Activated T-cell treated with anti-CD3 and anti-CD28 coated beads for 4 hours (primary cell): ENCODE results near the gene SLC4A11.

Experiments used
- DNase-seq: peaks from one replicate; pipeline ENCODE4 v3.0.0-alpha.2; 2020

Gene SLC4A11

DNA sequence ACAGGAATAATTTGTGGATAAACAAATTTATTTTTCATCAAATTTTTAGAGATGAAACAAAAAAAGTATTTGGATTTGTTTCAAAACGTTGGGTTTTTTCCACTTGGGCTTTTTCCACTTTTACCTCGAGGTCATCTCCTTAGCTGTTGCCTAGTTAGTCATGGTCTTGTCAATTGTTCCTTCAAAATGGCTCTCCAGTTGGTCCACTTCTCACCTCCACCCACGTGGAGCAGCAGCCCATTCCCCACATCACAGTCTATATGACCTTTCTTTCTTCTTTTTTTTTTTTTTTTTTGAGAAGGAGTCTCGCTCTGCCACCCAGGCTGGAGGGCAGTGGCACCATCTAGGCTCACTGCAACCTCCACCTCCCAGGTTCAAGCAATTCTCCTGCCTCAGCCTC lies 6.7 kb upstream of the SLC4A11 start:
- no peak for DNase-seq

DNA sequence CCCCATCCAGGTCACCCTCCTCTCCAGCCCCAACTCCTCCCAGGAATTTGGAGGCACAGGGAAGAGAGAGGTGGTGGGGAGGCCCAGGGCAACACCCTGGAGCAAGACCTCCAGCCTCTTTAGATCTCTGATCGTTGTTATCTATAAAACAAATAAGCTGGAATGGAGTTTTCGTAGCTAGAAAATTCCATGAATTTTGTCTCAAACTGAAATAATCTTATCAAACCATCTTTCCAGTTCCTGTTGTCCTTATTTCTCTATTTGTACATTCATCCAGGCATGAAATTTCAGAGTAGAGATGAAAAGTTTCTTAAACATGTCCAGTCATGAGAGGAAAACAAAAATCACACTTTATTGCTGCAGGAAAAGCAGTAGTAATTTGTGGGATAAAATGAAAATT lies 6.2 kb upstream of the SLC4A11 start:
- DNase-seq = no peak

DNA sequence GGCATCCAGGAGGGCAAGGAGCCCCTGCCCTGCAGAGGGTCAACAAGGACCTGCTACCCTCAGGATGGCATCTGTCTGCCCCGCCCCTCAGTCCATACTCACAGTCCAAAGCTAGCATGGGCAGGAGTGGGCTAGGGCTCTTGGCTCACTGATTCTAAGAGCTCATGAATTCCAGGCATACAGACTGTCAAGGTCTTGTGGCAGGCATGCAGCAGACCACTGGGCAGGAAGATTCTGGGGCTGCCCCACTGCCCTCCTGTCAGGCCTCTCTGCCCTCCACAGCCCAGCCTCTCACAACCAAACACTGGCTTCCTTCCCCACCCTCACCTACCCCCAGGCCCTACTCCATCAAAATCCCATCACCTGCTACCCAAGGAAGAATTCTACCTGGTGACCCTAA lies 5.6 kb upstream of the SLC4A11 start:
- DNase-seq = no peak

DNA sequence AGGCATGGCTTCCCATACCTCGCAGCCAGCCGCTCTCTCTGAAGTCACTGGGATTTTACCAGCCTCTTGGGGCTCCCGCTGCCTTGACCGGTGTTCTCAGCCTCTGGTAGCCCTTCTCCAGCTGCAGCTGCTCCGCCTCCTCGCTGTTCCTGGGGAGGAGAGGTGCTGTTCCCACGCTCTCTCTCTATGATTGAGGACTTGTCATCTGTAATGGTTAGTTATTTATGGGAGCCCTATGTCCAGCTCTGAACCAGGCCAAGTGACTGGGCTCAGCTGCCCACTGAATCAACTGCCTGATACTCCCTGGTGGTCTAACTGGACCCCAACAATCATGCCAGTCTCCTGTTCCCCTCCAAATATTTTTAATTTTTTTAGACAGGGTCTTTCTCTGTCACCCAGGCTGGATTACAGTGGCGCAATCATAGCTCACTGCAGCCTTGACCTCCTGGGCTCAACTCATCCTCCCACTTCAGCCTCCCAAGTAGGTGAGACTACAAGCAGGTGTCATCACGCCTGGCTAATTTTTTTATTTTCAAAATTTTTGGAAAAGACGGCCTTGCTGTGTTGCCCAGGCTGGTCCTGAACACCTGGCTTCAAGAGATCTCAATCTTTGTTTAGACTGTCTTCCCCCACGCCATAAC lies 4.8 kb upstream of the SLC4A11 start:
- DNase-seq = no peak

DNA sequence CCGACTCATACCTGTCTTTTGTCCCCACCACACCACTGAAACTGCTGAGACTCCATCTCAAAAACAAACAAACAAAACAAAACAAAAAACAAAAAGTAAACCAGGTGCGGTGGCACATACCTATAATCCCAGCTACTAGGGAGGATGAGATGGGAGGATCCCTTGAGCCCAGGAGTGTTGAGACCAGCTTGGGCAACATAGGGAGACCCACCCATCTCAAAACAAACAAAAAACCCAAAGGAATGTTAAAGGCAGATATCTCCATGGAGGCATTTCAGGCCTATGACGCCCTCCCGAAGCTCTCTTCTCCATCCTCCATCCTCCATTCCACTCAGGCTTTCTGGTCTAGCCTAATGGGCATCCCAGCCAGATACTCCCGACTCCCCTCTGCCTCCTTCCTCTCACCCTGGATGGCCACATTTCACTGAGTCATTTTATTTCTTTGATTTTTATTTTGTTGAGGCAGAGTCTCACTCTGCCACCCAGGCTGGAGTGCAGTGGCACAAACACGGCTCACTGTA lies 3.2 kb upstream of the SLC4A11 start:
- no peak for DNase-seq

DNA sequence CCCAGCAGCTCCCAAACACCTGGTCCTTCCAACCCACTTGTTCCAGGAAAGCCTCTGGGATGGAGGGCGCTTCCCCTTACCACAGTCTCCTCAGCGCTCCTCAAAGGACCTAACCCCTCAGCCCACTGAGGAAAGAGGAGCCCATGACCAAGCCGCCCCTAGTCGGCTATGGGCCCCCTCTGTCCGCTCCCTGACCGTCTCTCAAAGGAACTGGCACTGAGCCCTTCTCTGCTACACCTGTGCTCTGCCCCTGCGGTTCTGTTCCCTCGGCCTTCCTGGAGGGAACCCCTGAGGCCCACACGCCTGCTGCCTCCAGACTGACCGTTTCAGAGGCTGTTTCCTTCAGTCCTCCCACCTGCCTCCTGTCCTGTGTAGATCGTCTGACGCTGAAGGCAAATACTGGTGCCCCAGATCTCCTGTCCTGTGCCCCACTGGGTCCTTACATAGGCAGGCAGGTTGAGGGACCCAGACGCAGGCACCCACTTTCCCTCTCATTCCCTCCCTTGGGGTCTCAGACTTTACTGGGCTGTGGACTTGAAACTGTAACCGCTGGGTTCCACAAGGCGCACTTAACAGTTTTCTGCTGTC lies 1.9 kb upstream of the SLC4A11 start:
- no peak for DNase-seq

DNA sequence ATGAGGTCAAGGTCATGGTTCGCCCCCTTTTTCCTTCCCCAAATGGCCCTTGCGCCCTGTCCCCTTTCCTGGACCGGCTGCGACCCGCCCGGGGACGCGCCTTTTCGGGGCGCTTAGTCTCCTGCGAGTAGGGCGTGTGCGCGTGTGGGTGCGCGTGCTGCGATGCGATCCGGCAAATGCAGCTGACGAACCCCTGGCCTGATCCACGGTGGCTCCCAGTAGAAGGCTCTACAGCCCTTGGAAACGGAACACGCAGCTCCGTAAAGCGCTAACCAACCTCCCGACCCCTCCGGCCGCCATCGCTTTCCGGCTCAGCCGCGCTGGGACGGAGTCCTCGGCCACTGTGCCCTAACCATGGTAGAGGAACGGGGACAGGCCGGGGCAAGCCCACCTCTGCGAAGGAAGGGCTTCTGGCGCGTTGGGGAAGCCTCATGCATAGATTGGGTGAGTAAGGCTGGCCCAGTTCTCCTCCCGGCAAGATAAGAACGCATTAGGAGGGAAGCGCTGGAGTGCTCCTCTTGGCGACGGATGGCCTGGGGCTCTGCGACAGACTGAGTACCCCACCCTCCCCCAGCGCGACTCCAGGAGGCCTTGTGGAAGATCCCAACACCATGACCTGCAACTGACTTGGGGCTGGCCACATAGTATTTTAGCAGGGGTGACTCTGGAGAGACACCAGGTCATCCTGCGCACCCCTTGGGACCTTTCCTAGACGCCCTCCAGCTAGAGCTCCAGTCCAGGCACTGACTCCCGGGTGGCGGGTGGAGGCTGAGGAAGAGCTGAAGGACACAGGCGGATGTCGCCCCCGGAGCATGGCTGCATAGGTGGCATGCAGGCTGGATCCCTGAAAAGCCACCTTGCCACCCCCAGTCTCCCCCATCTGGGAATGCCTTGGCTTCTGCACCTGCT lies 1.1 kb upstream of the SLC4A11 start:
- no peak for DNase-seq

DNA sequence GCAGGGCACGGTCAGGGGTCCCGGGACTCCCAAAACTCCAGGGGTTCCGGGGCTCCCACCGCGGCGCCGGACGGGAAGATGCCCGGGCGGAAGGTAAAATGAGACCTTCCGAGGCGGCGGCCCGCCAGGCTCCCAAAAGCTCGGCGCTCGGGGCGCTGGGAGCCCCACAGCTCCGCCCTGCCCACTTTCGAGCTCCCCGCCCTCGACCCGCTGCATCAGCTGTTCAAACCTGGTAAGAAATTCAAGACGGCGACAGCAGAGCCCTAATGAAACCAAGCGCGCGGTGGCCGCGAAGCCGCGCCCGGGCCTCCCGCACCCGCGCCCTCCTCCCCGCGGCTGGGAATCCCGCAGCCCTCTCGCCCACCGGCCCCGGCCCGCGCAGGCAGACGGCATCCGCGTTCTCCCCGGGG lies 369 bp downstream of the SLC4A11 start:
- DNase-seq = peak; percentile 33

DNA sequence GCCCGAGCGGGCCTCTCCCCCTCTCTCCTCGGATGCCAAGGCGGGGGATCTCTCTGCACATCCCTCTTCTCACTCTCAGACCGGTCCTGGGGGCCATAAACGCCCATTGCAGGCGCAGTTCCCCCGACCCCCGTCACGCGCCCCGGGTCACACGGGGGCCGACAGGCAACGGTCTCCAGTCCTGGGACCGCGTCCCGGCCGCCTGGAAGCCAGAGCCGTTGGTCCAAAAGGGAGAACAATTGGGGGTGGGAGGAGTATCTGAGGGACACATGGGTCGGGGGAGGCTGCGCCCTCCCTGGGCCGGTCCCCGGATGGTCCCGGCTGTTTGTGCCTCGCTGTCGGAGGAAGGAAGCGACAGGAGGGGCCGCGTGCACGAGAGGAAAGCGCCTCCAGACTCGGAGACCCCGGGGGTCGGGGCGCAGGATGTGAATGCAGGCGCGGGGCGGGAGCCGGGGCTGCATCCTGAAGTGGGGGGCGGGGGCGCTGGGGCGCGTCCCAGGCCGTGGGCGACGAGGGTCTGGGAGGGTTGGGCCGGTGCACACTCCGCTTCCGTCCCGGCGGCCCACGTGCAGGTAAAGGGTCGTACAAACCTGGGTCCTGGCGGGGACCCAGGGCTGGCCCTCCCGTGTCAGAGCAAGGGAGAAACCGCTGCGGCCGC lies 903 bp downstream of the SLC4A11 start:
- no peak for DNase-seq

DNA sequence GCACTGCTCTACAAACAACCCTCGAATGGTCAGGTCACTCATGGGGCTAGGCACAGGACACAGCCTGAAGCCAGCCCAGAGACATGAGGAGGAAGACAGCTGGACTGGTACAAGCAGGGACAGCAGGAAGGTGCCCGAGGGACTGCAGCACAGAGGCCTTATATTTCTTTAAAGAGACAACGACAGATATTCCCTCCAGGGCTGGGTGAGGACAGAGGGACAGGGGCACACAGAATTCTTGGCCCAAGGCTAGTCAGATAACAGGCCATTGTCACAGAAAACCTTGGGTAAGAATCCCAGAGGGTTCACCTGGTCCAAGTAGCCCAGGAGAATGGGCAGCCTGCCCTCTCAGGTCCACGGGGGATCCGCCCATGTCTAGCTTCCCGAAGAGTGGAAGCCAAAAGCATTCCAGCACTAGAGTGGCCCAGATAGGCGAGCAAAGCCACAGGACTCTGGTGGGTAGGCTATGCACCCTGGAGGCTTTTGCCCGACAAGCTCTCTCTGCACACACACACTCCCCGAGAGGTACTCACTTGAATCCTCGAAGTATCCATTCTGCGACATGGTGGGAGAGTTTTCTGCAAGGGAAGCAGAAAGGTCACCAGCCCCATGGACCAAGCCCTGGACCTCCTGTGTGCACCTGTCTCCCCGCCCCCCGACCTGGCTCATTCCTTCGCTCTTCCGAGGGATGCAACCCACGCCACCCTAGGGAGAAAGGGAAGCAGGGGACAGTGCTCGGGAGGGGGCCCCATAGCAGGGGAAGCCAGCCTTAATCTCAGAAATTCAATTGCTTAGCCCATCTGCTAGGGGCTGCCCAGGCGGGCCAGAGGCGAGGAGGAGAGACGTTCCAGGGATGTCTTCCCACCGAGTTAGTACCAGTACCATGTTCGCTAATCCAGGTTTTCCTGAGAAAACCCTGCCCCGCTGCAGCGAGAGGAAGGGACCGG lies 1.7 kb downstream of the SLC4A11 start:
- DNase-seq = no peak

DNA sequence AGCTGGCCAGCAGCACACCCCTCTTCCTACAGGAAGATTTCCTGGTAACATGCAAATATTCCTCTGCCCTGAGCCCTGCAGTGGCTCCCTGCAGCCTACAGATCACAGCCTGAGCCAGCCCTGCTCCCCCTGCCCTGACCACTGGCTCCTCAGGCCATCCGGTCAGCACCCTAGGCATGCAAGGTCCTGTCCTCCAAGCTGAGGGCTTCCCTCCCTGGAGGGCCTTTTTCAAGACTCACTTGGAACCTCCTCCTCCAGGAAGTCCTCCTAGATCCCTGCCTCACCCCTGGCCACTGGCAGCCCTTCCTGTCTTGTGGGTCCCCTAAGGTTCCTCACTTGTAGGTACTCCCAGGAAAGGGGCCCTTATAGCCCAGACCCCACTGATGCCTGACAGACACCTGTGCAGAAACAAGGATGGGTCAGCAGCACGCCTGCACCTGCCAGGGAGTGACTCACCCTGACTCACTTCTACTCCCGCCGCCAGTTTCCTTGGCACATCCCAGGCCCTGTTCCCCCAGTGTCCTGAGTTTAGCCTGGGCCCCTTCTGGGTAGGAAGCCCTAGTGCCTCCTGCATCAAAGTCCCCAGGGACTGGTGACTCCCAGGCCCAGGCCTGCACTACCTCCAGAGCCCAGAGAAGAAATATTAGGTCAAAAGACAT lies 3.2 kb downstream of the SLC4A11 start:
- no peak for DNase-seq

DNA sequence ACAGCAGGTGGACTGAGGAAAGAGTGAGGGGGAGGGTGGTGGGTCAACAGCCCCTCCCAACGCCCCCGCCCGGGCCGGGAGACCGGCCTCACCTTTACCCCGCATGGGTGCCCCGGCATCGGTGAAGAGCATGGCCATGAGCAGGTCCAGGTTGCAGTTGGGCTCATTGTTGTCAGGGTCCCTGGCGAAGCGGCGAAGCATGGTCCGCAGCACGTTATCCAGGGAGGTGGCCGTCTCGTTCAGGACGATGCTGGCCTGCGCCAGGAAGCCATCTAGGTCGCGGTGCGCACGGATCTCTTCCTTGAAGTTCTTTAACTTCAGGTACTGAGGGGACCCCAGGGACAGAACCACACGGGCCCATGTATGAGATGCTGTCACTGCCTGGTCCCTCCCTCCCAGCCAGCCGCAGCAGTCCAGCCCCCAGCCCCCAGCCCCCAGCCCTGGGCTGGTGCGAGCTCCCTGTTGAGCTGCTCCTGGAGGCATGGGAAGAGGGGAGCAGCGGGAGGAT lies 4.9 kb downstream of the SLC4A11 start:
- no peak for DNase-seq

DNA sequence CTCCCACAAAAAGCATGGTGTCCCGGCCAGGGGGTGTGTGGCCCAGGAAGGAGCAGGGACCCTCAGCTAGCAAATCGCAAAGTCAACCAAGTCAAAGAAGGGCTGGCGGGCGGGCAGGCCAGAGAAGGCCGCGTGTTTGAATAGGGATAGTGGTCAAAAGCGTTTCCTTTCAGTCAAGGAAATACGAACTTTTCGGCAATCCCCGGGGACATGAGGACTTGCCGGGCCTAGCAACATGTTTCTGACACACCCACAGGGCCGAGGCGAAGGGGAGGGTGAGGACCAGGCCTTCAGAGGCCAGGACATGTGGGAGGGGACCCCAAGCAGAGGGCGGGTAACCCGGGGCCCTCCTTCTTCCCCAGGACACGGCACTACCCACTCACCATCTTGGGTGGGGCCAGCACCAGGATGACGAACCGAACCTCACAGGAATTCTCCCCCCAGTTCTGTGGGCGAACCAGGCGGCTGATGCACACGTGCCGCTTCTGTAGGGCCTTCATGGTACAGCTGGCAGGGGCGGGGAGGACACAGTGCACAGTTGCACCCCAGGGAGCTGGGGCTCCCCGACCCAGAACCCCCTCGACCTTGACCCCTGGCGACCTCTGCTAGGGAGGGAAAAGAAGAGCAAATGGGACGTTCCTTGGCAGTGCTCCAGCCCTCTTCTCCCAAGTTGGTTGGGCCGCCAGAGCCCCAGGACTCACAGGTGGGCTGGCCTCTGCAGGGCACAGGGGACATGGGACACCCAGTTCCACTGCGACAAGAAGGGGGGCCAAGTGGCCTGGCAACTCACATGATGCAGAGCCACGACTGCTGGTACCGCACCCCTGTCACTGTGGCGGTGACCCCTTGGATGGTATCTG lies 5.6 kb downstream of the SLC4A11 start:
- no peak for DNase-seq

DNA sequence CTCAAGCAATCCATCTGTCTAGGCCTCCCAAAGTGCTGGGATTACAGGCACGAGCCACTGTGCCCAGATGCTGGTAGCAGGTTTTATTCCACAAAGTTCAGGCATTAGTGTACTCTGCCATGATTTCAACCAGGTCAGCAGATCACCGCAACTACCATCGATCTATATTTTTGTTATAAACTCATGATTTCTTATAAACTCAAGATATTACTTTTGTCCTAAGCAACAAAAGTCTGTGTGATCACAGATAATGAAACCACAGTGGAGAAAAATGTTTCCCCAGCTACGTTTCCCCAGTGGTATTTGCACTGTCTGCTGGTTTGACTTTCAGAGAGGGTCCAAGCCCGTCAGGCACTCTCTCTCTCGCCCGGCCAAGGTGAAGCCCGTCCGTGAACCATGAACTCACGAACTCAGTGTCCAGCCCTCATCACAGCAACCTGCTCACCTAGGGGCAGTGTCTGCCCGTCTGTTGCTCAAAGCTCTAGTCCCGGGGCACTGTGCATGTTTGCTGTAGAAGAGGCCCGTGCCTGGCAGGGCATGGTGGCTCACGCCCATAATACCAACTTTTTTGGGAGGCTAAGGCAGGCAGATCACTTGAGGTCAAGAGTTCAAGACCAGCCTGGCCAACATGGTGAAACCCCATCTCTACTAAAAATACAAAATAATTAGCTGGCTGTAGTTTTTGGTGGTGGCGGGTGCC lies 7.0 kb downstream of the SLC4A11 start:
- no peak for DNase-seq

DNA sequence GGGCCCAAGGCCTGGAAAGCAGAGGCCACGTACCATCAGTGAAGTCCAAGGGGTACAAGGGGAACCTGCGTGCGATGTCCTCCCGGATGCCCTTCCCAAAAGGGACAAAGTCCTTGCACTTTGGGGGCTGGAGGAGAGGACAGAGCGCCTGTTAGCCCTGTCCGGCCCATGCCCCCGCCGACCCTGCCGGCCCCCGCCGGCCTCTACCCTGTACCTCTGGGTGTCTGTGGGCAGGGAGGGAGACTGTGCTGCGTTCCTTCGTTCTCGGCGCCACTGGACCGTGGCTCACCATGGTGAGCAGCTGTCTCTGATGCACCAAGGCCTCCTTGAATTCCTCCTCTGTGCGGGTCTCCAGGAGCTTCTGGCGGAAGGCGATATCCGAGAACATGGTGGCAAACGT lies 7.9 kb downstream of the SLC4A11 start:
- no peak for DNase-seq

DNA sequence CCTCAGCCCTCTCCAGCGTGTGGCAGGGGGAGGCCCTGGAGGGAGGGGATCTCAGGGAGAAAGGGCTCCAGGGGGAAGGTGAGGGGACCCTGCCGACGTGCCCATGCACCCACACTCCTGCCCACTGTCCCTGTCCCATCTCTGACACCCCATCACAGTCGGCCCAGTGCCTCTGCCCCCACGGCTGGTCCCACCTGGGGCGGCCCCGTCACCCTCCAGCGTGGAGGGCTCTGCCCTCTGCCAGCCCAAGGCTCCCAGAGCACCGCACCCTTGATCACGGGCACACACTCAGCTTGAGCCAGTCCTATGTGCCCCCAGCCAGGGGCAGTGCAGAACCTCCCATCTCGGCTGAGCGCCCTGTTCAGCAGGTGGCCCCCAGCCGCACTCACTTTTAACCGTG lies 9.2 kb downstream of the SLC4A11 start:
- DNase-seq = no peak

DNA sequence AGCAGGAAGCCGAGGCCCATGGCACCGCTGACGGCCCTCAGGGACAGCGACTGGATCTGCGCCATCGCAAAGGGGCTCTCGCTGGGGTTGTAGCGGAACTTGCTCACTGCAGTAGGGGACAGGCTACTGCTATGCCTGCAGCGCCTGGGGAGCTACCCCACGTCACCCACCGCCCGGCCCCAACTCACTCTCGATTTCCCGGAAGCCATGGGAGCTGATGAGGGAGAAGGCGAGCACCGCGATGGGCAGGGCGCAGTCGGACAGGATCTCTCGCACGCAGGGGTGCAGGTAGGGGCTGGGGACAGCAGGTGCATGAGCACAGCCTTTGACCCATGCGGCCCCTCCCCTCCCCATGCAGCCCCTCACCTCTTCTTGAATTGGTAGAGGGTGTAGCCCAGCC lies 9.8 kb downstream of the SLC4A11 start:
- DNase-seq = no peak

DNA sequence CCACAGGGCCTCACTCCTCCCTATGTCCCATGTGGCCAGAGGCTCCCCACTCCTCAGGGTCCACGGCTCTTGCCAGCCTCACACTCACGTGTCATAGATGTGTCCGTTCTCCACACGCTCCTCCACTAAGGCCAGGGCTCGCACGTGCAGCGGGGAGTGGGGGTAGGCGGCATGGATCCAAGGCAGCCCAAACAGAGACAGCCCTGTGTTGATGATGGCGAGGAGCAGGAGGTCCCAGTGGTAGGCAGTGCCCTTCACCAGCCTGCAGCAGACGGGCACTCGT lies 10.3 kb downstream of the SLC4A11 start:
- no peak for DNase-seq

DNA sequence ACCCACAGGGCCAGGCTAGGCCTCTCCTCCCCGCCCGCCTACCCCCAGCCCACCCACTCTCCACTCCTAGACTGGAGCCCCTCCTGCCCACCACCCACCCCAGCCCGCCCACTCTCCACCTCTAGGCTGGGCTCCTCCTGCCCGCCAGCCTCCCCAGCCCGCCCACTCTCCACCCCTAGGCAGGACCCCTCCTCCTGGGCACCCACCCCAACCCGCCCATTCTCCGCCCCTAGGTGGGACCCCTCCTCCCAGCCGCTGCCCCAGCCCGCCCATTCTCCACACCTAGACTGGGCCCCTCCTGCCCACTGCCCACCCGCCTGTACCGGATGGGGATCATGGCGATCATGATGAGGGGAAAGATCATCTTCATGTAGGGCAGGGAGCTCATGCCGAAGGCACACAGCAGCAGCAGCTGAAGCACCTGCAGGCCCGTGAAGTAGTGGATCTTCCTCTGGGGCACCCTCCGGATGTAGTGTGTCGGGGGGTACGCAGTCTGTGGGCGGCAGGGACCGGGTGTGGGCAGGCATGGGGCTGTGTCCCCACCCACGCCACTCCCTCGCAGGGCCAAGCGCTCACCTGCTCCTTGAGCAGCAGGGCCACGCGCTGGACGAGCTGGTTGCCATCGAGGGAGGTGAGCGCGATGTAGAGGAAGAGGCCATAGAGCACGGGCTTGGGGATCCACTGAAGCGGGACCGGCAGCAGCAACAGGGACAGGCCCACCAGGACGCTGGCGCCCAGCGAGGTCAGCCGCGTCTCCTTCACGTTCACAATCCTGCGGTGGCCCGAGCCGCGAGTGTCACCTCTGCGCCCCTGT lies 10.8 kb downstream of the SLC4A11 start:
- DNase-seq = no peak
